Activated B cell treated with CpG ODN at 0.5 μM for 24 hours (primary cell): ENCODE results near the gene TGFB1. TPM values are rescaled to one million over a fixed set of nuclear protein-coding genes. Genes with fewer than 3 reads are reported as not detected.
"Not testable (repeated sequence)": the region's sequence is repeated elsewhere in the genome, so short reads cannot be mapped to it uniquely, and the experiment has no call there.

Experiments used
- ATAC-seq: fragments of 200-7000 bp; cut with Tn5 transposase; one replicate; pipeline ENCODE4 v1.10.0; 2021; ENCODE audit warnings: low read depth, mild to moderate bottlenecking, moderate library complexity
- CTCF ChIA-PET: fragments of 350-600 bp; sonication (Branson Sonifier 250); formaldehyde crosslinking; loops from one replicate; lab custom pipeline; 2021; ENCODE audit warnings: antibody characterized with exemption; lab: Charles Lee
- POLR2A ChIA-PET: fragments of 350-600 bp; sonication (Branson Sonifier 250); formaldehyde crosslinking; loops from one replicate; lab custom pipeline; 2021; ENCODE audit warnings: antibody characterized with exemption; lab: Charles Lee
- DNase-seq: peaks from one replicate; pipeline ENCODE4 v3.0.0; 2022
- H3K27ac Mint-ChIP-seq: one replicate; pipeline ENCODE4 v1.8.0; 2020; ENCODE audit warnings: mixed read lengths
- H3K27me3 Mint-ChIP-seq: one replicate; pipeline ENCODE4 v1.8.0; 2021; ENCODE audit warnings: mixed read lengths
- H3K36me3 Mint-ChIP-seq: one replicate; pipeline ENCODE4 v1.8.0; 2021; ENCODE audit warnings: low read depth, mixed read lengths
- H3K4me1 Mint-ChIP-seq: one replicate; pipeline ENCODE4 v1.8.0; 2021; ENCODE audit warnings: mixed read lengths
- H3K4me3 Mint-ChIP-seq: one replicate; pipeline ENCODE4 v1.8.0; 2020; ENCODE audit warnings: mild to moderate bottlenecking, mixed read lengths
- H3K9me3 Mint-ChIP-seq: one replicate; pipeline ENCODE4 v1.8.0; 2020; ENCODE audit warnings: mixed read lengths
- intact Hi-C: fragments of 100-400 bp; cut with micrococcal nuclease; formaldehyde crosslinking; loops from one replicate; pipeline ENCODE4 v1.15.1; 2024
- total RNA-seq: library from RNA; stranded (reverse); gene quantifications from 2 replicates; pipeline ENCODE4 v1.2.3, GENCODE V29; 2022
- TF ChIP-seq, protein P1 (sequence below): fragments of 200-600 bp; IDR thresholded peaks from one replicate; pipeline ENCODE4 v1.8.0; 2022; ENCODE audit warnings: antibody characterized with exemption, mild to moderate bottlenecking

The TGFB1 gene
- total RNA-seq, 1 donor from 2014 or later = 88.5 TPM

DNA sequence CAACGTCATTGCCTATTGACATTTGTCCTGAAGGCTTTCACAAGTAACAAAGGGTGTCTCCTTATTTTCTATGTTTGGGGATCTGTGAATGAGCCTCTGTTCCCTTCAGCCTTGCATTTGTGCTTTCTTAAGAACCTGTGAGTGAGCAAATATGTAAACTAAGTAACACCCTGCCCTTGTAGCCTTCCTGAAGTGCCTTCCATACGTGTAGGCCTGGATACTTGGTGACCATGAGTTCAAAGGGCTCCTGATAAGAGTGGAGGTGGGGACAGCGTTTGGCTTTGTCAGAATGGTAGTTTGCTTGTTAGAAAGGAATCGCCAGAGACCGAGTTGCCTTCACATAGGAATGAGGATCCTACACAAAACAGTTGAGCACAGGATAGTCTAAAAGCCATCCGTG lies 58.2 kb downstream of the TGFB1 start:
- Mint-ChIP-seq H3K4me1 (peaks cover 44% of the 10 kb centered on the region), H3K4me3 (no peak overlapping the region), H3K9me3 (no peaks in the 10 kb centered on the region), H3K27ac (peak overlapping the region; percentile 13), H3K36me3 (peaks cover 95% of the 10 kb centered on the region), H3K27me3 (no peaks in the 10 kb centered on the region)
- intact Hi-C loops = no loop called here
- POLR2A ChIA-PET = no interaction called here
- TF ChIP-seq, protein P1, sequence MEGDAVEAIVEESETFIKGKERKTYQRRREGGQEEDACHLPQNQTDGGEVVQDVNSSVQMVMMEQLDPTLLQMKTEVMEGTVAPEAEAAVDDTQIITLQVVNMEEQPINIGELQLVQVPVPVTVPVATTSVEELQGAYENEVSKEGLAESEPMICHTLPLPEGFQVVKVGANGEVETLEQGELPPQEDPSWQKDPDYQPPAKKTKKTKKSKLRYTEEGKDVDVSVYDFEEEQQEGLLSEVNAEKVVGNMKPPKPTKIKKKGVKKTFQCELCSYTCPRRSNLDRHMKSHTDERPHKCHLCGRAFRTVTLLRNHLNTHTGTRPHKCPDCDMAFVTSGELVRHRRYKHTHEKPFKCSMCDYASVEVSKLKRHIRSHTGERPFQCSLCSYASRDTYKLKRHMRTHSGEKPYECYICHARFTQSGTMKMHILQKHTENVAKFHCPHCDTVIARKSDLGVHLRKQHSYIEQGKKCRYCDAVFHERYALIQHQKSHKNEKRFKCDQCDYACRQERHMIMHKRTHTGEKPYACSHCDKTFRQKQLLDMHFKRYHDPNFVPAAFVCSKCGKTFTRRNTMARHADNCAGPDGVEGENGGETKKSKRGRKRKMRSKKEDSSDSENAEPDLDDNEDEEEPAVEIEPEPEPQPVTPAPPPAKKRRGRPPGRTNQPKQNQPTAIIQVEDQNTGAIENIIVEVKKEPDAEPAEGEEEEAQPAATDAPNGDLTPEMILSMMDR = no peak
- DNase-seq (no peak), ATAC-seq (no peak)
- CTCF ChIA-PET = no interaction called here

DNA sequence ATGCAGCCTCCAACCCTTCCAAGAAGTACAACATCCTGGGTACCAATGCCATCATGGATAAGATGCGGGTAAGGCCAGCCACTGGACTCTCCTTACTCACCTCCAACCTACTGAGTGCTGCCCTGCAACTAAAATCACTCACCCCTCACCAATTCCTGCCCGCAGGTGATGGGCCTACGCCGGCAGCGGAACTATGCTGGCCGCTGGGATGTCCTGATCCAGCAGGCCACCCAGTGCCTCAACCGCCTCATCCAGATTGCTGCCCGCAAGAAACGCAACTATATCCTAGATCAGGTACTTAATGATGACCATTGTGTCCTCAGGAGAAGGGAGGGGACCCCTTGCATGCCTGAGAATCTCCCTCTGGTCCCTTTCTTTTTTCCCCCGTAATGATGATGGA lies 59.3 kb downstream of the TGFB1 start:
- no peaks in the 10 kb centered on the region for H3K9me3 Mint-ChIP-seq
- TF ChIP-seq, protein P1 = no peak
- ChIA-PET POLR2A (interaction anchor here (1.2 kb wide), 1 partner anchor 69 kb away, joined by 3 read pairs; no protein-coding TSS in a partner anchor), CTCF (no interaction called here)
- peaks cover 33% of the 10 kb centered on the region for H3K4me1 Mint-ChIP-seq
- intact Hi-C loops = no loop called here
- no peak for DNase-seq
- peaks cover 94% of the 10 kb centered on the region for H3K36me3 Mint-ChIP-seq
- ATAC-seq = no peak
- no peak overlapping the region for H3K4me3 Mint-ChIP-seq
- H3K27me3 Mint-ChIP-seq = no peaks in the 10 kb centered on the region
- H3K27ac Mint-ChIP-seq = no peak overlapping the region

DNA sequence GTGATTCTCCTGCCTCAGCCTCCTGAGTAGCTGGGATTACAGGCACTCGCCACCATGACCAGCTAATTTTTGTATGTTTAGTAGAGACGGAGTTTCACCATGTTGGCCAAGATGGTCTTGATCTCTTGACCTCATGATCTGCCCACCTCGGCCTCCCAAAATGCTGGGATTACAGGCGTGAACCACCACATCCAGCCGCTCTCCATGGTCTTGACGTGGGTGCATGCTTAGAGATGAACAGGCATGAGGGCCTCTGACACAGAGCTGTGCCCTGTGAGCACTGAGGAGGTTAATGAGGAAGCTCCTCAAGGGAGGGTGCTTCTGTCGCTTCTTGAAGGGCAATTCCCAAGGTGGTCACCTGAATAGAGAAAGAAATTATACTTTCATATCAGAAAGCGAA lies 63.9 kb downstream of the TGFB1 start:
- H3K27ac Mint-ChIP-seq, H3K27me3 Mint-ChIP-seq, ATAC-seq, intact Hi-C loops, H3K9me3 Mint-ChIP-seq, DNase-seq, CTCF ChIA-PET, H3K4me3 Mint-ChIP-seq, H3K4me1 Mint-ChIP-seq: not testable (repeated sequence)
- POLR2A ChIA-PET = interaction anchor here (0.6 kb wide), 1 partner anchor 53 kb away, joined by 3 read pairs; no protein-coding TSS in a partner anchor
- peaks cover 86% of the 10 kb centered on the region for H3K36me3 Mint-ChIP-seq

DNA sequence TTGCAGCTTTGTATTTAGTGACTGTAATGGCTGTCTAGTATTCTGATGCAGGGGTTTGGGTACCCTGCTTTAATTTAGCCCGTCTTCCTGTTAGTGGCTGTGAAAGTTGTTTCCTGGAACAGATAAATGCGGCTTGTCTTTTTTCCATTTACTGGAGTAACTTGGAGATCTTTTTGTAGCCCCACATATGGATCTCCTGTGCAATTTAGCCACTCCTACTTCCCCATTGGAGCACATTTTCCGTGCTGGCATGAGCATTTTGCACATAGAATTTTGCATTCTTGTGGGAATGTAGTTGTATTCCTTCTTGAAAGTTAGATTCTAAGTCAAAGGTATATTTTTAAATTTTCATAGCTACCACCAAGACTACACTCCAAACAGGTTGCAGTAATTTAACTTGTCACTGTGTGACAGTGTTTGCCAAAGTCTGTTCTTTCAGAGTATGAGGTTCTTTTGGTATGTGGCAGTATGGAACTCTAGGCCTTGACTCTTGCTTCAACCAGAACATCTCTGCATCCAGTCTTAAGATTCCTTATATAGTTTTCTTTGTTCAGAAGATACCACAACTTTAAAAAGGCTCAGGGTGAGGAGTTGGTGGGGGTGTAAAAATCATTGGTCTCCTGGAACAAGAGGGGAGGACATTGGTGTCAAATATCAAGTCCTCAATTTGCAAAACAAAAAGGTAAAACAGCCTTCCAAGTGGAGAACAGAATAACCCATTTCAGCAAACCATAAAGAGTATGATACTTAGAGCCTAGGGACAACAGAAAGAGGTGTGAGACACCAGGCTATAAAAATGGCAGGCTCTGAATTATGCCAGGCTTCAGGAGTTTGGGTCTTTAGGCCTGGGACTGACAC lies 64.8 kb downstream of the TGFB1 start:
- DNase-seq (no peak), ATAC-seq (no peak)
- POLR2A ChIA-PET = no interaction called here
- intact Hi-C loops = no loop called here
- peaks cover 83% of the 10 kb centered on the region for H3K36me3 Mint-ChIP-seq
- no peak overlapping the region for H3K4me3 Mint-ChIP-seq
- CTCF ChIA-PET = interaction anchor here (1.7 kb wide), 1 partner anchor 19 kb away, joined by 3 read pairs; no protein-coding TSS in a partner anchor
- no peaks in the 10 kb centered on the region for H3K27me3 Mint-ChIP-seq
- no peaks in the 10 kb centered on the region for H3K9me3 Mint-ChIP-seq
- H3K4me1 Mint-ChIP-seq = no peaks in the 10 kb centered on the region
- TF ChIP-seq, protein P1 = no peak
- H3K27ac Mint-ChIP-seq = no peak overlapping the region

Other genes with a start within 250 kb of the TGFB1 start
- gene CYP2F1, start 239.5 kb downstream of the TGFB1 start, total RNA-seq = not detected in 2 replicates
- not detected in 2 replicates for gene CYP2S1, start 160.7 kb downstream of the TGFB1 start, total RNA-seq
- gene AXL, start 134.7 kb downstream of the TGFB1 start, total RNA-seq = not detected in 2 replicates
- 235 and 244 TPM in 2 replicates for gene HNRNPUL1, start 89.5 kb downstream of the TGFB1 start, total RNA-seq
- gene CCDC97, start 43.8 kb downstream of the TGFB1 start, total RNA-seq = 61.7 and 65.3 TPM in 2 replicates
- 11.7 and 14.2 TPM in 2 replicates for gene B9D2, start 10.2 kb upstream of the TGFB1 start, total RNA-seq
- gene TMEM91, start 22.6 kb upstream of the TGFB1 start, total RNA-seq = 3.7 and 4.6 TPM in 2 replicates
- 30.1 and 31.6 TPM in 2 replicates for gene EXOSC5, start 43.4 kb upstream of the TGFB1 start, total RNA-seq
- 22.2 and 25.2 TPM in 2 replicates for gene BCKDHA, start 43.9 kb upstream of the TGFB1 start, total RNA-seq
- 0.10 and 0.24 TPM in 2 replicates for gene B3GNT8, start 73.5 kb upstream of the TGFB1 start, total RNA-seq
- 38.2 and 45.7 TPM in 2 replicates for gene DMAC2, start 86.0 kb upstream of the TGFB1 start, total RNA-seq
- gene ERICH4, start 89.2 kb upstream of the TGFB1 start, total RNA-seq = not detected in 2 replicates
- gene CEACAM21, start 222.2 kb upstream of the TGFB1 start, total RNA-seq = 11.7 and 12.0 TPM in 2 replicates